NCI-H1694 treated with DMSO at 0.1 percent for 48 hours (cell line): Measurements from ENCODE around the gene ADAMTS1.

Experiments used
- DNase-seq: peaks from one replicate; lab custom pipeline; 2025; lab: John Stamatoyannopoulos, UW

The ADAMTS1 gene

DNA sequence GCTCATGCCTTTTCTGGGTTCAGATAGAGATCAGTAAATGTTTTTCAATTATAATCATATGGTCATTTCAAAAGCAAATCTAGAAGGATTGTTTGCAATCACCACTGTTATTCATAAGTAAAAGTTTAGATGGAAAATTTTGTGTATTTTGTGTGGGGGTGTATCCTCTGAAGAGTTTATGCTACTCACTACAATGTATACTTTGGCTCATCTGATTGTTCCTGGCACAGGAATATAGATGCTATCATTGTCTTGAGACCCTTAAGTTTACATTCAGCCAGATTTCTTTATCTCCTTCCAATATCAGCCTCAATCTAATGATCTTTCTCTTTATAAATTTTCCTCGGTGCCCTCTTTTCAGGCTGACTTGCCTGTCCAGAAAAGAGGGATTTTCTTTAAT, 33.0 kb downstream of the ADAMTS1 start:
- no peak for DNase-seq

DNA sequence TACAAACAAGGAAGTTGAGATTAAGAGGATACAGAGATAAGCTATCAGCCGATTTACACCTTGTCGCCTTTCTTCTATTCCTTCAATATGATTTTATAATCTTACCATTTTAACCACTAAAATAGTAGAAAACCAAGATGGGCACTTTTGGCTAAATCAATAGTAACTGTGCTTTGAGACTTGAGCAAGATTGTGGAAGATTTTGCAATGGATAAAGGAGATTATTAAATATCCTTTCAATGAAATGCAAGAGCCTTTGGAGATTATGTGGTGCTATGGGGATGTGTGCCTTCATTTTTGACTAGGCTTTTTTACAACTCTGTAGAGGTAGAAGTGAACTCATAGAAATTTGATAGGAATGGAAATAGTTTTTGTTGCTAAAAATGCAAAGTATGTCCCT, 33.7 kb downstream of the ADAMTS1 start:
- no peak for DNase-seq

- DNase-seq = no peak
These were observed 34.4 kb downstream of the ADAMTS1 start for GRCh38 chr21:26810676-26811415.

- no peak for DNase-seq
These were observed 34.9 kb downstream of the ADAMTS1 start for GRCh38 chr21:26810266-26810665.

DNA sequence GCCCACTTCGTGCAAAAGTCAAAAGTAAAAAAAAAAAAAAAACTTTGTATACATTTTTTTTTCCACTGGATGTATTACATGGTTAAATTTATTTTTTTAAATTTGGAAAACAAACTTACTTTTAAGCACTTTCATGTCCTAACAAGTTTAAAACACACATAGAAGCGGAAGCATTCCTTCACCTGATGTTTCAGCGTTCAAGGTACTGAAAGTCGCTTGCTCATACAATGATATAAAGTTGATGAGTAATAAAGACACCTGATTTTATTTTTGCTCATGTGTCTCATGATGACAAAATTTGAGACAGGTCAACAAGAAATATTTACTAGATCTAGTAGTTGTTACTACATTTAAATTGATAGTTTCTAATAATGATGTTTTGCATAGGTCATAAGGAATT, 35.5 kb downstream of the ADAMTS1 start:
- no peak for DNase-seq

- DNase-seq = no peak
These were observed 38.4 kb downstream of the ADAMTS1 start for GRCh38 chr21:26806801-26807295.

GRCh38 chr21:26804895-26805609, 40.2 kb downstream of the ADAMTS1 start:
- DNase-seq = no peak

DNA sequence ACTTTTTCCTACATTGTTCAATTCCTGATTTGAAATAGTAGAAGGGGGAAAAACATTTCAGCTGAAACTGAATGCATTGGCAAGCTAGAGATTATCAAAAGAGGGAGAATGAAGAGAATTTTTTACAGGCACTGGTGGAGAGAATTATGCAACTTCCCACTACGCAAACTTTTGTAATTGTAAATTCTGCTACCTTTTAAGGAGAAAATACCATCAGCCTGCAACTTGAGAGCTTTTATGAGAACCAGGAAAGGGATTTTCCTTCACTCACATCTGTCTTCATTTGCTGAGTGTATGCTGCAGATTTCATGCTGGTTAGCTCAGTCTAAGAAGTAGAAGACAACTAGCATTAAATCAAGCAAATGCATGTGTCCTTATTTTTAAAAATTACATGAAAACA, 43.7 kb downstream of the ADAMTS1 start:
- no peak for DNase-seq

- no peak for DNase-seq
These were observed 44.2 kb downstream of the ADAMTS1 start for GRCh38 chr21:26800970-26801431.

GRCh38 chr21:26800455-26800854, 44.8 kb downstream of the ADAMTS1 start:
- no peak for DNase-seq

GRCh38 chr21:26800001-26800400, 45.2 kb downstream of the ADAMTS1 start:
- no peak for DNase-seq

GRCh38 chr21:26798856-26799751, 46.1 kb downstream of the ADAMTS1 start:
- DNase-seq = no peak

- DNase-seq = no peak
These were observed 47.2 kb downstream of the ADAMTS1 start for GRCh38 chr21:26797878-26798456.

DNA sequence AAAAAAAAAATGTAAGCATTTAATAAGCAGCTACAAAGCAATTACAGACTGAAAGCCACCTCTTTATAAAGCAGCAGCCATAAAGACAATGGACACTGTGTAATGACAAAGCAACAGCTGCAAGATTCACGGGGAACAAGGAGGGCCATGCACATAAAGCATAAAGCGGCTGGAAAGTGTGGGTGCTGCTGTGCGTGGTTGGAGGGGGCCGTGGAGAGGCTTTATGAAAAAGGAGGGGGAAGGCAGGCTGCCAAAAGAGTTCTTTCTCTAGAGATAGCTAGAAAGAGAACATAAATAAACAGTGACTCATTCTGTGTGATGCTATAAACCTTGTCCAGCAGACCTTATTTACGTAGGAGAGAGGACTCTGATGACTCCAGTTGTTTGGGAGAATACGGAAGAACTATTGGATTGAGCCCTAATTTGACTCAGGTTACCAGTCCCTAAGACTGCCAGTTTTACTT, 49.3 kb downstream of the ADAMTS1 start:
- DNase-seq = no peak

GRCh38 chr21:26795412-26795805, 49.8 kb downstream of the ADAMTS1 start:
- DNase-seq = no peak

DNA sequence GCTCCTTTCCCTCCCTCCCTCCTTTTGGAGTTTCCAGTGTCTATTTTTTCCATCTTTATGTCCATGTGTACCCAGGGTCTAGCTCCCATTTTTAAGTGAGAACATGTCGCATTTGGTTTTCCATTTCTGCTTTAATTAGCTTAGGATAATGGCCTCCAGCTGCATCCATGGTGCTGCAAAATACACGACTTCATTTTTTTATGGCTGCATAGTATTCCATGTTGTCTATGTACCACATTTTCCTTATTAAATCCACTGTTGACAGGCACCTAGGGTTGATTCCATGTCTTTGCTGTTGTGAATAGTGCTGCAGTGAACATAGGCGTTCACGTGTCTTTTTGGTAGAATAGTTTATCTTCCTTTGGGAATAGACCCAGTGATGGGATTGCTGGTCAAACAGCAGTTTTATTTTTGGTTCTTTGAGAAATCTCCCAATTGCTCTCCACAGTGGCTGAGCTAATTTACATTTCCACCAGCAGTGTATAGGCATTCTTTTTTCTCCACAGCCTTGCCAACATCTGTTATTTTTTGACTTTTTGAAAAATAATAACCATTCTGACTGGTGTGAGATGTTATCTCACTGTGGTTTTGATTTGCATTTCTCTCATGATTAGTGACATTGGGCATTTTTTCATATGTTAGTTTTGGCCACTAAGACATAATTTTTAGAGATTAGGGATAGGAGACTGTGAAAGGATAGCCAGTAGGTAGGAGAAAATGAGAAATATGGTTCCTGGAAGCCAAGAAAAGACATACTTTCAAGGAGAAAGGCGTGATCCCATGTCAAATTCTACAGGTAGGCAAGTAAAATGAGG, 50.4 kb downstream of the ADAMTS1 start:
- DNase-seq = no peak

- DNase-seq = no peak
These were observed 54.9 kb downstream of the ADAMTS1 start for GRCh38 chr21:26790296-26790695.

- no peak for DNase-seq
These were observed 56.4 kb downstream of the ADAMTS1 start for GRCh38 chr21:26788790-26789189.
